ENCODE measurements around the gene GFOD1.

DNA sequence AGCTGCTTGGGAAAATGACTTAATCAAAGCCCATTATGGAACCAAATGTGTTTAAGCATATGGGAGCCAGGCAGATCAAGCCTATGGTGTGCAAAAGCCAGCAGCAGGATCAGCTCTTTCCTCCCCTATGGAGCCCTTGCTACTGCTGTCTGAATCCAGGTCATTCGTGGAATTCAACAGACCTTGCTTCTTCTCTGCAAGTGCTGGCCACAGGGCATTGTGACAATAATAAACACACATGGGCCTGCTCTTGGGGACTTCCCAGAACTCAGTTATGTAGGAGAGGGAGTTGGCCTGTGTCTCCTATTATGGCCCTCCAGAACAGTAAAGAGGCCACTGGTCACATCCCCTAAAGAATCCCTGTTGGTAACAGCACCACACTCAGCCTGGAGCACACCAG is 18.6 kb downstream of the GFOD1 start:
- TF ChIP-seq, protein P1, sequence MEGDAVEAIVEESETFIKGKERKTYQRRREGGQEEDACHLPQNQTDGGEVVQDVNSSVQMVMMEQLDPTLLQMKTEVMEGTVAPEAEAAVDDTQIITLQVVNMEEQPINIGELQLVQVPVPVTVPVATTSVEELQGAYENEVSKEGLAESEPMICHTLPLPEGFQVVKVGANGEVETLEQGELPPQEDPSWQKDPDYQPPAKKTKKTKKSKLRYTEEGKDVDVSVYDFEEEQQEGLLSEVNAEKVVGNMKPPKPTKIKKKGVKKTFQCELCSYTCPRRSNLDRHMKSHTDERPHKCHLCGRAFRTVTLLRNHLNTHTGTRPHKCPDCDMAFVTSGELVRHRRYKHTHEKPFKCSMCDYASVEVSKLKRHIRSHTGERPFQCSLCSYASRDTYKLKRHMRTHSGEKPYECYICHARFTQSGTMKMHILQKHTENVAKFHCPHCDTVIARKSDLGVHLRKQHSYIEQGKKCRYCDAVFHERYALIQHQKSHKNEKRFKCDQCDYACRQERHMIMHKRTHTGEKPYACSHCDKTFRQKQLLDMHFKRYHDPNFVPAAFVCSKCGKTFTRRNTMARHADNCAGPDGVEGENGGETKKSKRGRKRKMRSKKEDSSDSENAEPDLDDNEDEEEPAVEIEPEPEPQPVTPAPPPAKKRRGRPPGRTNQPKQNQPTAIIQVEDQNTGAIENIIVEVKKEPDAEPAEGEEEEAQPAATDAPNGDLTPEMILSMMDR (IDR thresholded peaks at IDR 0.05; ENCODE audit: low read depth, low read length, missing input control): no peak
- TF ChIP-seq, protein P2, sequence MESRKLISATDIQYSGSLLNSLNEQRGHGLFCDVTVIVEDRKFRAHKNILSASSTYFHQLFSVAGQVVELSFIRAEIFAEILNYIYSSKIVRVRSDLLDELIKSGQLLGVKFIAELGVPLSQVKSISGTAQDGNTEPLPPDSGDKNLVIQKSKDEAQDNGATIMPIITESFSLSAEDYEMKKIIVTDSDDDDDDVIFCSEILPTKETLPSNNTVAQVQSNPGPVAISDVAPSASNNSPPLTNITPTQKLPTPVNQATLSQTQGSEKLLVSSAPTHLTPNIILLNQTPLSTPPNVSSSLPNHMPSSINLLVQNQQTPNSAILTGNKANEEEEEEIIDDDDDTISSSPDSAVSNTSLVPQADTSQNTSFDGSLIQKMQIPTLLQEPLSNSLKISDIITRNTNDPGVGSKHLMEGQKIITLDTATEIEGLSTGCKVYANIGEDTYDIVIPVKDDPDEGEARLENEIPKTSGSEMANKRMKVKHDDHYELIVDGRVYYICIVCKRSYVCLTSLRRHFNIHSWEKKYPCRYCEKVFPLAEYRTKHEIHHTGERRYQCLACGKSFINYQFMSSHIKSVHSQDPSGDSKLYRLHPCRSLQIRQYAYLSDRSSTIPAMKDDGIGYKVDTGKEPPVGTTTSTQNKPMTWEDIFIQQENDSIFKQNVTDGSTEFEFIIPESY (IDR thresholded peaks at IDR 0.05): no peak
- TF ChIP-seq, protein P3, sequence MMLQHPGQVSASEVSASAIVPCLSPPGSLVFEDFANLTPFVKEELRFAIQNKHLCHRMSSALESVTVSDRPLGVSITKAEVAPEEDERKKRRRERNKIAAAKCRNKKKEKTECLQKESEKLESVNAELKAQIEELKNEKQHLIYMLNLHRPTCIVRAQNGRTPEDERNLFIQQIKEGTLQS (IDR thresholded peaks at IDR 0.05): no peak
- TF ChIP-seq FOXA1 (IDR thresholded peaks at IDR 0.05) (no peak), RXRA (IDR thresholded peaks at IDR 0.05) (no peak), GABPA (IDR thresholded peaks at IDR 0.05 in 1 of 2, conservative IDR thresholded peaks at IDR 0.05 in 1 of 2) (no peak), SP1 (IDR thresholded peaks at IDR 0.05) (no peak), TAF1 (conservative IDR thresholded peaks at IDR 0.05) (no peak), RAD21 (IDR thresholded peaks at IDR 0.05) (no peak)
- TF ChIP-seq, protein P4, sequence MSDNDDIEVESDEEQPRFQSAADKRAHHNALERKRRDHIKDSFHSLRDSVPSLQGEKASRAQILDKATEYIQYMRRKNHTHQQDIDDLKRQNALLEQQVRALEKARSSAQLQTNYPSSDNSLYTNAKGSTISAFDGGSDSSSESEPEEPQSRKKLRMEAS (IDR thresholded peaks at IDR 0.05): no peak
